Stromal cell of bone marrow (primary cell): ENCODE results near the gene ANKRD55.
"Not testable (repeated sequence)": the region's sequence is repeated elsewhere in the genome, so short reads cannot be mapped to it uniquely, and the experiment has no call there.

Source experiments
- DNase-seq: peaks from one replicate; pipeline ENCODE4 v3.0.0-alpha.2; 2012; ENCODE audit warnings: low read depth

The ANKRD55 gene

DNA sequence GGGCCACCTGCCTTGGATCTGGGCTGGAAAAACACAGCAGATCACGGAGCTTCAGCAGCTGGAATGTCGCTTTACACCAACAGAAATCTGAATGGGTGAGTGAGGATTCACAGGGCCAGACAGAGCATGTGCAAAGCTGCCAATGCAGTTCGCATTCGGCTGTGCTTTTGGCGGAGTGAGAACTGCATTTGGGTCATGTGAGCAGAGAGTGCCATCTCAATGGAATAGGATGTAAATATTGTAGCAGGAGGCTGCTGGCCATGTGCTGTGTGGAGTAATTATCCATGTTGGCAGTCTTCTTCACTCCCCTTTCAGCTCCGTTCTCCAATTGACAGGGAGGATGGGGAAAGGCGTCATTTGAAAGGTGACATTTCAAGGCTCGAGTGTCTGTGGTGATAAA is at the start of gene ANKRD55:
Gene ANKRD55, minus strand, starts transcription at position 101 of the 400 bp plus-strand sequence. CDS start 417 bp downstream, outside the sequence.
- DNase-seq = no peak

DNA sequence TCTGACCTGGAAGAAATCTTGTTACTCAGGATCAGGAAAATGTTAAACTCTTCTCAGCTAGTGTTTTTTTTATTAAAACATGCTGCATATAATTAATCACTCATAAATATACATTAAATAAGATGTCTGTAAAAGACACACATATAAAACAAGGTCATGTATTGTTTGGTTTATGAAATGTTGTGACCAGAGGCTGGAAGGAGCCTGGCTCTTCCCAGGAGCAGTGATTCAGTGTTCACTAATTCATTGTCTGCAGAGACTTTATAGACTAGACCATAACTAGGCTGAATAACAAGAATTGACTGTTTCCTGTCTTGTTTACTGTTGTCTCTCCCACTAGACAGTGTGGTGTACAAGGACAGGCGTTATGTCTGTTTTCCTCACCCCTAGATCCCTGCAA is 49.1 kb upstream of the ANKRD55 start:
- DNase-seq = no peak

DNA sequence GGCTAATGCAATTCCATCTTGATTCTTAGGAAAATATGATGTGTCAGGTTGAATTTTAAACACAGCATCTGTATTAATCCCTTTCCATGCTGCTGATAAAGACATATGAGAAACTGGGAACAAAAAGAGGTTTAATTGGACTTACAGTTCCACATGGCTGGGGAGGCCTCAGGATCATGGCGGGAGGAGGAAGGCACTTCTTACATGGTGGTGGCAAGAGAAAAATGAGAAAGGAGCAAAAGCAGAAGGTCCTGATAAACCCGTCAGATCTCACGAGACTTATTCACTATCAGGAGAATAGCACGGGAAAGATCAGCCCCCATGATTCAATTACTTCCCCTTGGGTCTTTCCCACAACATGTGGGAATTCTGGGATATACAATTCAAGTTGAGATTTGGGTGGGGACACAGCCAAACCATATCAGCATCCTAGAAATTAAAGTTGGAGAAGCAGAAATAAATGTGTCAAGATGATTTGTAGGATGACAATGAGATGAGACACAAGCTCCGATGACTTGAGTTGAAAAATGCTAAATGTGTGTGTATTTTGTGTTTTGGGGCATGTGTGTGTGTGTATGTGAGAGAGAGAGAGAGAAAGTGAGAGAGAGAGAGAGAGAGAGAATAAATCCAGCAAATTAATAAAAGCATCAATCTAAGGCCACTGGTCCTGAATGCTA is 48.5 kb upstream of the ANKRD55 start:
- DNase-seq = no peak

DNA sequence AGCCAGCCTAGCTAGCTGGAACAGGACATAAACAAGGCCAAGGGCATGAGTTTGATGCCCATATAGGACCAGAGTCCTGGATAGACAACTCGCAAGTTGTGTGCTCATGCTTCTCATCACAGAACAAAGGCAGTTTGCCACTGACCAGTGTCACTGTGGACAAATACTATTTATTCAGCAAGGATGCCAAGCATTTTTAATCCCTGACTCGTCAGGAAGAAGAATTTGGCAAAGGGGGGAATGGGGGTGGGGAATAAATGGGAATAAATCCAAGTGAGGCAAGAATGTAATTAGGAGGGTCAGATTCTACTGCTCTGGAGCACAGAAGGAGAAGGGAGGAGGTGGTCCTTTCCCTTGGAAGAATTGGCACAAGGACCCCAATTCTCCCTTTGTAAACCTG is 46.8 kb upstream of the ANKRD55 start:
- DNase-seq = no peak

GRCh38 chr5:56279291-56279690 is 46.2 kb upstream of the ANKRD55 start:
- DNase-seq = no peak

DNA sequence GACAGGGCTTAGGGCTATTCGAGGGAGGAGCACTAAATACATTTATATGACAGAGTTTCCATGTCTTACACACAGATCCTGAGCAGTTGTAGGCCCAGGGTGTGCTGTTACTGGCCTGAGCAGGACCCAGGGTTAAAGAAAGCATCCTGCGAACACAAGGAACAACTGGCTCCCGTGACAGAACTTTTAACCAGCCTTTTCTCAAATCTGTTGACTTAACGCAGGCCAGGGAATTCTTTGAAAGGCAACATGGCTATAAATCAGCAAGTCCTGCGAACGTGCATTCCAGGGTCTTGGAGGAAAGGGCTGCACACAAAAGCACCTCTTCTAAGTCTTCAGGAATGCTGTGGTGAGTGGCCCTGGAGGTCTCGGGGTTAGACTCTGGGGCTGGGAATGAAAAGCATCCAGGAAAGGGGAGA is 45.2 kb upstream of the ANKRD55 start:
- no peak for DNase-seq

DNA sequence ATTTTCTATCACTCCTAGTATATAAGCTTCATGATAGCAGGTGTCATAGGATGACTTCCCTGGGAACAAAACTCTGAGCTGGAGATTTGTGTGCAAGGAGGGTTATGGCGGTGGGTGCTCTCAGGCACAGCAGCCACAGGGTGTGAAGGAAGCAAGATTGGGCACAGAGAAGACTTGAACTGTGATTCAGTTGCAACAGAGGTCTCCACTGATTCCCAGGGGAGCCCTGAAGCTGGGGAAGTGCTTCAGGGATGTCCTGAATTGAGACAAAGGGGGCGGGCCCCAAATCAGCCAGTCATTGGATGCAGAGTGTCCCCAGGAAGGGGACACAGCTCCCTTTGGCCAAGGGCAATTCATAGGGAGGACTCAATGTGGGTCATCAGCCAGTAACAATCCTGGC is 44.4 kb upstream of the ANKRD55 start:
- DNase-seq = no peak

GRCh38 chr5:56273376-56273955 is 40.3 kb upstream of the ANKRD55 start:
- no peak for DNase-seq

DNA sequence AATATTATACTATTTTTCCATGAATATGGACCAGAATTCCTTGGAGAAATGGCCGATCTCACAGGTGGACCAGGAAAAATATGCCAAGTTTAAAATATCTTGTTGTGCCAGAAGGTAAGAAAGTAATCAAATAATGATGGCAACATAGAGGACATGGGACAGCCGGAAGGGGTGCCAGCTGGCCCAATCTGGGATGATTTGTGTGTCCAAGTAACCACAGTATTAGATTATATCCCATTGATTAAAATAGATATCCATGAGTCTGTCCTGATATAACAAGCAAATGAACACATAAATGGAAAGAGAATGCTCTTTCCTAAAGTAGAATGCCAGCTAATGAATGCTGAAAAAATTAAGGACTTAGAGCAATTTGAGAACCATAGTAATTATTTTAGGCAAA is 39.6 kb upstream of the ANKRD55 start:
- DNase-seq = no peak

DNA sequence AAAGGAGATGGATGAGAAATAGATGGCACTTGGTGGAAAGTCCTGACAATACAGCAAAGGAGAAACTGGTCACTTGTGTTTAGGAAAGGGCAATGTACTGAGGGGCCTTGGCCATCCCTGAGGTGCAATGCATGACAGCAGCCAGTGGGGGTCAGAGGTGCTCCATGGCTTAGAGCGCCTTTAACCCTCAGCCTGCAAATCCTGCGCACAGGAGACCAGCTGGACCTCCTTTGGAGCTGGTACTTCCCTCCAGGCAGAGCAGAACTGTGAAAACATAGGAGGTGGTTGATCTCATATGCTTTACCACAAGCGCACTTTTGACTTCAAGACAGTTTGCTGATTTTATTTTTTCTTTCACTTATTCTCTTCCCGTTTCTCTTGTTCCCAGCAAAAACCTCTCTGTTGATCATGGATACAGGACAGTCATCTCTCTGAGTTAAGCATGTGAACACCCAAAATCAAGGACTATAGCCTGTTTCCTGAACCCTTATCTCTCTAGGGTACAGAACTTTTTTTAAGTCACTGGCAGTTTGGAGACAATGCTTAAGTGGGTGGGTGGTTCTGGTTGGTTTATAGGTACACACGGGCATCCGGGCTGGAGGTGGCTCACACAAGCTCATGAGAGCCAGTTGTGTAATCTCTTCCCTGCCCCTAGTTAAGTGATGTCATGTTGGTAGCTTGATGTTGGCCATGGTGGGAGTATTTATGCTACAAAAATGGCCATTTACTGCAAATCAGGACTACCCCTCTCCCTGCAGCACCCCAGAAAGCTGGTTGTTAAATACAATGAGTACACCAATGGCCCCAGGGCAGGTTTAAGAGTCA is 37.6 kb upstream of the ANKRD55 start:
- DNase-seq = peak; percentile 60

DNA sequence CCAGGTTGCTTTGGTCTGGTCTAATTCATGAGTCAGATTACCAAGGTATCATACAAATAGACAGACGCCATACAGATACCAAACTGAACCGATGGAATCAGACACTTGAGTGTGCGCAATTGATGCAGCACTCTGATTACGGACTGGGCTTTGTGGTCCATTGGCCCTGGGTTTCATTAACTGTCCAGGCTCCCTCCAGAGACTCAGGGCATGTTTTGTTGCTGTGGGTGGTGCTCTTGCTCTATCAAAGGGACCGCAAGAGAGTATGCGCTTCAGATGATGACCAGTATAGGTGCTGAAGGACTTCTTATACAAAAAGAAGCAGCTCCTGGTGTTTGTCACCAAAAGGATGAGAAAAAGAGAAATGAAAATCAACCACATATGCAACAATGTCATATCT is 36.9 kb upstream of the ANKRD55 start:
- DNase-seq = no peak

DNA sequence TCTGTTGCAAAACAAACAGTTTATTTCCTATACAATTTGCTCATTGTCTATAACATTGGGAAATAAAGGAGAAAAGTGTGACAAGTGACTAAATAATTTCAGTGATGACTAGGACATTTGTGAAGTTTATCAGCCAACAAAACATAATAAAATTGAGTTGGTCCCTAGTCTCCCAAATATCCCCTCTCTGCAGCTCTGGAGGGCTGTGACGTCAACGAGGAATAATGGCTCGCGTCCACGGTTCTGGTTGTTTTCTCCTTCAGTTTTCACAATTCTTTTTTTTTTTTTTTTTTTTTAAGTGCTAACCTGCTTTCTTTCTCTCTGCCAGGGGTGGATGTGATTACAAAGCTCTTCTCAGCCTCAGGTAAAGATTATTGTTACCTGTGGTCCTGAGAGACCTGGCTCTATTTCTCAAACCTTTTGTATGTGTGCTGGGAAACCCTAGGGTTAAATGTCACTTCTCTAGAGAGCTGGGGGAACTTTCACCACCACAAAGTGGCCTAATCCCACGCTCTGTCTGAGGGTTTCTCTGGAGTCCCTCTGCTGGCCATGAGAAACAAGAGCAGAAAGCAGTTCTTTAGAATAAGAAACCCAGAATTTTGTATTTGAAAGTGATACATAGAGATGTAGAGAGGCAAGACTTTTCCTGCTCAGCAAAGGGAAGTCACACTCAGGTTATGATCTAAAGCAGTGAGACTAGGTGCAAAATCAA is 36.2 kb upstream of the ANKRD55 start:
- DNase-seq = peak; percentile 54

DNA sequence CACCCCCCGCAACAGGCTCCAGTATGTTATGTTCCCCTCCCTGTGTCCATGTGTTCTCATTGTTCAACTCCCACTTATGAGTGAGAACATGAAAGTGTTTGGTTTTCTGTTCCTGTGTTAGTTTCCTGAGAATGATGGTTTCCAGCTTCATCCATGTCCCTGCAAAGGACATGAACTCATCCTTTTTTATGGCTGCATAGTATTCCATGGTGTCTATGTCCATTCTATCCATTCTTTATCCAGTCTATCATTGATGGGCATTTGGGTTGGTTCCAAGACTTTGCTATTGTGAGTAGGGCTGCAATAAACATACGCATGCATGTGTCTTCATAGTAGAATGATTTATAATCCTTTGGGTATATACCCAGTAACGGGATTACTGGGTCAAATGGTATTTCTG is 35.6 kb upstream of the ANKRD55 start:
- DNase-seq = not testable (repeated sequence)

- no peak for DNase-seq
These were observed 34.7 kb upstream of the ANKRD55 start for GRCh38 chr5:56267856-56268255.

- DNase-seq = peak; percentile 46
These were observed 31.4 kb upstream of the ANKRD55 start for GRCh38 chr5:56264417-56265025.

DNA sequence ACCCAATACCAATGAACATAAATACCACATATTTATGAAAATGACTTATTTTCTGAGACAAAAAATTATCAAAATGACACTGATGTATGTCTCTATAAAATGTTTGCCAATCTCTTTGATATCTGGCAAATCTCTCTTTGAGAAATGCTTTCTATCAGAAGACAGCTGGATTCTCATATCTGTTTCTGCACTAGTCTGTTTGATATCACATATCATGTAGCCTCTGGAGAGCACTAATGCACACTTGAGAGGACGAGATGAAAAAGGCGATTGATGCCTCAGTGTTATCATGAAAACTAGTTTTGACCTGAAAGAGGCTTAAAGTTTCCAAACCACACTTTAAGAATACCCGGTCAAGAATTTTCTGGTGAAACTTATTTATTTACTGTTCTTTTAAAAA is 29.1 kb upstream of the ANKRD55 start:
- no peak for DNase-seq

GRCh38 chr5:56259002-56259511 is 25.9 kb upstream of the ANKRD55 start:
- DNase-seq = peak; percentile 95

DNA sequence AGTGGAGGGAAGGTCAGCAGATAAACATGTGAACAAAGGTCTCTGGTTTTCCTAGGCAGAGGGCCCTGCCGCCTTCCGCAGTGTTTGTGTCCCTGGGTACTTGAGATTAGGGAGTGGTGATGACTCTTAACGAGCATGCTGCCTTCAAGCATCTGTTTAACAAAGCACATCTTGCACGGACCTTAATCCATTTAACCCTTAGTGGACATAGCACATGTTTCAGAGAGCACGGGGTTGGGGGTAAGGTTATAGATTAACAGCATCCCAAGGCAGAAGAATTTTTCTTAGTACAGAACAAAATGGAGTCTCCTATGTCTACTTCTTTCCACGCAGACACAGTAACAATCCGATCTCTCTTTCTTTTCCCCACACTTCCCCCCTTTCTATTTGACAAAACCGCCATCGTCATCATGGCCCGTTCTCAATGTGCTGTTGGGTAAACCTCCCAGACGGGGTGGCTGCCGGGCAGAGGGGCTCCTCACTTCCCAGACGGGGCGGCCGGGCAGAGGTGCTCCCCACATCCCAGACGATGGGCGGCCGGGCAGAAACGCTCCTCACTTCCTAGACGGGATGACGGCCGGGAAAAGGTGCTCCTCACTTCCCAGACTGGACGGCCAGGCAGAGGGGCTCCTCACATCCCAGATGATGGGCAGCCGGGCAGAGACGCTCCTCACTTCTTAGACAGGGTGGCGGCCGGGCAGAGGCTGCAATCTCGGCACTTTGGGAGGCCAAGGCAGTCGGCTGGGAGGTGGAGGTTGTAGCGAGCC is 24.8 kb upstream of the ANKRD55 start:
- DNase-seq = not testable (repeated sequence)

DNA sequence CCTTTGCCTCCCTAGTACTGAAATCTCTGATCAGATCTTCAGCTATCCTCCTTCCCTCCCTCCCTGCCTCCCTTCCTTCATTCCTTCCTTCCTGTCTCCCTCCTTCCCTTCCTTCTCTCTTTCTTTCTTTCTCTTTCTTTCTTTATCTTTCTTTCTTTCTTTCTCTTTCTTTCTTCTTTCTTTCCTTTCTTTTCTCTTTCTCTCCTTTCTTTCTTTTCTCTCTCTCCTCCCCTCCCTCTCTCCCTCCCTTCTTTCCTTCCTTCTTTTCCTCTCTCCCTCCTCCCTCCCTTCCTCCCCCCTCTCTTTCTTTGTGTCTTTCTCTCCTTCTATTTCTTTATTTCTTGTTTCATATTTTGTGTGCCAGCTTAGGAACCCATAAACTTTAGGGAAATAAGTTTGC is 23.9 kb upstream of the ANKRD55 start:
- no peak for DNase-seq

- DNase-seq = no peak
These were observed 22.4 kb upstream of the ANKRD55 start for GRCh38 chr5:56255502-56255901.

- DNase-seq = no peak
These were observed 20.8 kb upstream of the ANKRD55 start for GRCh38 chr5:56253924-56254323.
